Stimulated activated memory B cell treated with anti-CD40 and anti-IgM and Interleukin-4, amounts not matched to agents 10 μg/mL and 1 μg/mL and 100 μg/mL, for 72 hours (primary cell): ENCODE data around the gene EIF5B.
"Not testable (repeated sequence)": the region's sequence is repeated elsewhere in the genome, so short reads cannot be mapped to it uniquely, and the experiment has no call there.

ENCODE experiments used
- ATAC-seq: fragments of 150-1000 bp; cut with Tn5 transposase; 2 replicates; pipeline ENCODE4 v1.10.0; 2021
- H3K27ac Mint-ChIP-seq: one replicate; pipeline ENCODE4 v1.8.0; 2022; ENCODE audit warnings: mild to moderate bottlenecking, mixed read lengths
- H3K27me3 Mint-ChIP-seq: one replicate; pipeline ENCODE4 v1.8.0; 2022; ENCODE audit warnings: mixed read lengths
- H3K36me3 Mint-ChIP-seq: one replicate; pipeline ENCODE4 v1.8.0; 2022; ENCODE audit warnings: mixed read lengths
- H3K4me1 Mint-ChIP-seq: one replicate; pipeline ENCODE4 v1.8.0; 2022; ENCODE audit warnings: mixed read lengths
- H3K4me3 Mint-ChIP-seq: one replicate; pipeline ENCODE4 v1.8.0; 2022; ENCODE audit warnings: mild to moderate bottlenecking, moderate library complexity, mixed read lengths
- H3K9me3 Mint-ChIP-seq: one replicate; pipeline ENCODE4 v1.8.0; 2022; ENCODE audit warnings: mixed read lengths

EIF5B gene

DNA sequence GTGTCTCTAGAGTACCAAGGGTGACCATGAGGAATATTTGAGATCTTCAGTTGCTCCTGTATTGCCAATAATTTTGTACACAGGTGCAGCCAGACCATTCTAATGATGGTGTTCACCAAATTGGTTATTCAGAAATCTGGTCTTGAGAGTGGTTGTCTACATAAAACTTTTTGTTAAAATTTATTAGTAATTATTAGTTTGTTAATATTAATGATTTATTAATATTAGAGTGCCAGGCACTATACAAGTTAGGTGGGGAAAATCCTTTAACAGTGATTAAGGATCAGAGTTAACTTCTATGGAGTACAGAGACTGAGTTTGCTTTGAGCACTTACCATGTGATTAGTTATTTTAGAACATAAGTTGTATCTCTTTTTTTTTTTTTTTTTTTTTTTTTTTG lies 9.0 kb downstream of the EIF5B start:
- H3K4me1 Mint-ChIP-seq: peaks cover 82% of the 10 kb centered on the region
- H3K27me3 Mint-ChIP-seq: no peaks in the 10 kb centered on the region
- ATAC-seq: no peak

DNA sequence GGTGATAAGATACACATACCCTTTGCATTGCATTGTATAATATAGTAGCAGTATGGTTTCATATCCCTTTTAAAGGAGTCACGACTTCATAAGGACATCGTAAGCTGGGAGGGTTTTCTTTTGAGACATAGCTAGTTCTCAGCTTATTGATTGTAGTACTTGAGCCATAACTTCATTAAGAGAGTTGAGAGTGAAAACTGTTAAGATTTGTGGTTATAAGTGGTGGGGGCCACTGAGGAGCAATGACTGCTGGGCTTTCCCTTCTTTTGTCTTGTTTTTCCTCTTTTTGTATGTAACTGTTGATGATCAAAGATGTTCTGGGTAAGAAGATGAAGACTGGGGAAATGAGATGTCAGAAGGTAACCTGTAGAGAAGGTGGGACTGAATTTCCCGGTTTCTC lies 11.0 kb downstream of the EIF5B start:
- ATAC-seq: peak; percentile 73
- Mint-ChIP-seq H3K27me3 (no peaks in the 10 kb centered on the region), H3K4me3 (peak overlapping the region; percentile 21), H3K36me3 (peaks cover 12% of the 10 kb centered on the region), H3K27ac (peak overlapping the region; percentile 53), H3K4me1 (peaks cover 78% of the 10 kb centered on the region), H3K9me3 (no peaks in the 10 kb centered on the region)

More for the DNA sequence above, 9.0 kb downstream of the EIF5B start:
- H3K27ac Mint-ChIP-seq: no peak overlapping the region
- peaks cover 14% of the 10 kb centered on the region for H3K36me3 Mint-ChIP-seq
- H3K9me3 Mint-ChIP-seq: no peaks in the 10 kb centered on the region
- no peak overlapping the region for H3K4me3 Mint-ChIP-seq

DNA sequence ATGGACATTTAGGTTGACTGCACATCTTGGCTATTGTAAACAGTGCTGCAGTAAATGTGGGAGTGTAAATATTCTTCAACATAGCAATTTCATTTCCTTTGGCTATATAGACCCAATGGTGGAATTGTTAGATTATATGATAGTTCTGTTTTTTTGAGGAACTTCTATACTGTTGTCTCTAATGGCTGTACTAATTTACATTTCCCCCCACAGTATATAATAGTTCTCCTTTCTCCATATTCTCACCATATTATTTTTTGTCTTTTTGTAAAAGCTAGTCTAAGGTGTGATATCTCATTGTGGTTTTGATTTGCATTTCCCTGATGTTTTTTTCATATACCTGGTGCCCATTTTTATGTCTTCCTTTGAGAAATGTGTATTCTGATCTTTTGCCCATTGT lies 13.0 kb downstream of the EIF5B start:
- peak overlapping the region; percentile 34 for H3K27ac Mint-ChIP-seq
- no peaks in the 10 kb centered on the region for H3K9me3 Mint-ChIP-seq
- H3K36me3 Mint-ChIP-seq: peaks cover 7% of the 10 kb centered on the region
- no peak overlapping the region for H3K4me3 Mint-ChIP-seq
- H3K27me3 Mint-ChIP-seq: no peaks in the 10 kb centered on the region
- peaks cover 79% of the 10 kb centered on the region for H3K4me1 Mint-ChIP-seq
- ATAC-seq: no peak

DNA sequence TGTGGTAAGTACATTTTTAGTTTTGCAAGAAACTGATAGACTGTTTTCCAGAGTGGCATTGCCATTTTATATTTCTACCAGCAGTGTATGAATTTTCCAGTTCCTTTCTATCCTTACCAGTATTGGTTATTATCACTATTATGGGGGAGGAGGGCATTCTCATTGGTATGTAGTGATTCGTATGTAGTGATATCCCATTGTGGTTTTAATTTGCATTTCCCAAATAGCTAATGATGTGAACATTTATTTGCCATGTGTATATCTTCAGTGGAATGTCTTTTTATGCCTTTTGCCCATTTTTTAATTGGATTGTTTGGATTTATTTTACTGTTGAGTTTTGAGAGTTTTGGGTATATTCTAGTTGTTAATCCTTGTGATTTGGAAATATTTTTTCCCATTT lies 16.9 kb downstream of the EIF5B start:
- Mint-ChIP-seq H3K4me3 (no peak overlapping the region), H3K27ac (no peak overlapping the region), H3K36me3 (peaks cover 7% of the 10 kb centered on the region), H3K27me3 (no peaks in the 10 kb centered on the region), H3K4me1 (peaks cover 82% of the 10 kb centered on the region), H3K9me3 (no peaks in the 10 kb centered on the region)
- ATAC-seq: no peak

DNA sequence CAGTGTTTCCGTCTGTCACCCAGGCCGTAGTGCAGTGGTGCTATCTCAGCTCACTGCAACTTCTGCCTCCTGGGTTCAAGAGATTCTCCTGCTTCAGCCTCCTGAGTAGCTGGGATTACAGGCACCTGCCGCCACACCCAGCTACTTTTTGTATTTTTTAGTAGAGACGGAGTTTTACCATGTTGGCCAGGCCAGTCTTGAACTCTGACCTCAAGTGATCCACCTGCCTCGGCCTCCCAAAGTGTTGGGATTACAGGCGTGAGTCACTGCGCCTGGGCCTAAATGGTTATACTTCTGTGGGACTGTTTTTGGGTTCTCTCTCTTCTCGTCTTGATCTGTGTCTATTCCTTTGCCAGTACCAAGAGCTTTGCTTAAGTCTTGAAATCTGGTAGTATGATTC lies 17.6 kb downstream of the EIF5B start:
- H3K27me3 Mint-ChIP-seq, ATAC-seq, H3K9me3 Mint-ChIP-seq, H3K36me3 Mint-ChIP-seq, H3K27ac Mint-ChIP-seq, H3K4me3 Mint-ChIP-seq: not testable (repeated sequence)
- peaks cover 76% of the 10 kb centered on the region for H3K4me1 Mint-ChIP-seq

DNA sequence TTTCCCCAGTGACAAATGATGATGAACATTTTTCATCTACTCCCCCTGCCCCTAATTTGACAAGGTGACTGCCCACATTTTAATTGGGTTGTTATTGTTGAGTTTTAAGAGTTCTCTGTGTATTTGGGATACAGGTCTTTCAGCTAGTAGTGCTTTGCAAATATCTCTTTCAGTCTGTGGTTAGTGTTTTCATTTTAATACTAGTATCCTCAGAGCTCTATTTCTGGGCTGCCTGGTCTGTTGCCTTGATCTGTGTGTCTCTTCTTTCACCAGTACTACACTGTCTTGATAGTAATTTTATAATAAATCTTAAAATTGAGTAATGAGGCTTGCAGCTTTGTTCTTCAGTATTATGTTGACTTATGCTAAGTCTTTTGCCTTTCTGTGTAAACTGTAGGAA lies 19.7 kb downstream of the EIF5B start:
- Mint-ChIP-seq H3K9me3 (no peaks in the 10 kb centered on the region), H3K4me3 (no peak overlapping the region), H3K27ac (no peak overlapping the region), H3K36me3 (peaks cover 19% of the 10 kb centered on the region), H3K27me3 (no peaks in the 10 kb centered on the region), H3K4me1 (peaks cover 55% of the 10 kb centered on the region)
- ATAC-seq: no peak

DNA sequence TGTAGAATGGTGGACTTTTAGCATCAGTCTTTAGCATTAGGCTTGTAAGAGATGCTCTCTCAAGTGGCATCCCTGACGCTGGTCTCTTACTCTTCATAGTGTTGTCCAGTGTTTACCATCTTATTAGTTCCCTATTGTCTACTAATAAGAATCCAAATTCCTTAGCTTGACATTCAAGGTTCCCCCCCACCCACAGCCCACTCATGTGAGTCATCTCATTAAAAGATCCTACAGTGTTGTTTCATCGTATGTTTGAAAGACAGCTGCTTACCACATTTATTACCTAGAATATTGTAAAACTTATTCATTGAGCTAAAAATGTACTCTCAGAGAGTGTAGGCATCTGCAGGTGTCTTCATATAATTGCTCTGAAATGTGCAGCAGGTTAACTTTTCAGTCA lies 28.5 kb downstream of the EIF5B start:
- Mint-ChIP-seq H3K27ac (no peak overlapping the region), H3K36me3 (peaks cover 62% of the 10 kb centered on the region), H3K9me3 (no peaks in the 10 kb centered on the region), H3K4me3 (no peak overlapping the region), H3K4me1 (no peaks in the 10 kb centered on the region), H3K27me3 (no peaks in the 10 kb centered on the region)
- ATAC-seq: no peak

DNA sequence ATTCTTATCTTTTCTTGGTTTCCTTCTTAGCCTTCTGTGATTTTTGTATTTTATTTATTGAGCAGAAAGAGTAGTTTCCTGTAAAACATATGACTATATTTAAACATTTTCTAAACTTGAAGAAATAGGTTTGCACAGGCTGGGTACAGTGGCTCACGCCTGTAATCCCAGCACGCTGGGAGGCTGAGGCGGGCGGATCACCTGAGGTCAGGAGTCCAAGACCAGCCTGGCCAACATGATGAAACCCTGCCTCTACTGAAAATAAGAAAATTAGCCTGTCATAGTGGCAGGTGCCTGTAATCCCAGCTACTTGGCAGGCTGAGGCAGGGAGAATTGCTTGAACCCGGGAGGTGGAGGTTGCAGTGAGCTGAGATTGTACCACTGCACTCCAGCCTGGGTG lies 31.7 kb downstream of the EIF5B start:
- not testable (repeated sequence) for ATAC-seq, H3K4me1 Mint-ChIP-seq, H3K27ac Mint-ChIP-seq, H3K27me3 Mint-ChIP-seq, H3K4me3 Mint-ChIP-seq, H3K9me3 Mint-ChIP-seq
- H3K36me3 Mint-ChIP-seq: peaks cover 68% of the 10 kb centered on the region

DNA sequence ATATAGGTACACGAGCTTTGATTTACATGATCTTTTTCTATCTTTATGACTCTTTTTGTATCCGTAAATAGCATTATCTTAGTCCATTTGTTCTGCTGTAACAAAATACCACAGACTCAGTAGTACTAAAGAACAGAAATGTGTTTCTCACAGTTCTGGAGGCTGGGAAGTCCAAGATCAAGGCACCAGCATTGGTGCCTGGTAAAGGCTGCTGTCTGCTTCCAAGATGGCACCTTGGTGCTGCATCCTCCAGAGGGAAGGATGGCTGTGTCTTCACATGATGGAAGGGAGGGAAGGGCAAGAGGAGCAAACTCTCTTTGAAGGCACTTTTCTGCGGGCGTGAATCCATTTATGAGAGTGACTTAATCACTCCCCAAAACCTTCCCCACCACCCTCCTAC lies 36.0 kb downstream of the EIF5B start:
- peaks cover 71% of the 10 kb centered on the region for H3K36me3 Mint-ChIP-seq
- no peaks in the 10 kb centered on the region for H3K4me1 Mint-ChIP-seq
- no peak overlapping the region for H3K27ac Mint-ChIP-seq
- no peak for ATAC-seq
- no peak overlapping the region for H3K4me3 Mint-ChIP-seq
- H3K27me3 Mint-ChIP-seq: no peaks in the 10 kb centered on the region
- H3K9me3 Mint-ChIP-seq: peaks cover 5% of the 10 kb centered on the region

DNA sequence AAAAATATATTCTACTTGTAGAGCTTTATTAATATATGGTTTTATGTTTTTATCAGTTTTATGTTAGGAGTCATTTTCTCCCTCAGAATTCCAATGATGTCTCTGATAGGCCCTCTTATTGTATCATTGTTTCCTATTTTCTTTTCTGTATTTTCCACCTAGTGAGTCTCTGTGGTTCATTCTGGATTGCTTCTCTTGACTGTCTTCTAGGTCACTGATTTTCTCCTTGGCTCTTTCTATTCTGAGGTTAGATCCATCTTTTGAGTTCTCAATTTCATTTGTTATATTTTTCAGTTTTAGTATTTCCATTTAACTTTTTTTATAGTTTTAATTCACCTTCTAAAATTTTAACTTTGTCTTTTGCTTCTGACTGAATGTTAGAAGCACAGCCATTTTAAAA lies 37.6 kb downstream of the EIF5B start:
- Mint-ChIP-seq H3K4me1 (no peaks in the 10 kb centered on the region), H3K27me3 (no peaks in the 10 kb centered on the region), H3K36me3 (peaks cover 69% of the 10 kb centered on the region), H3K27ac (no peak overlapping the region), H3K9me3 (peaks cover 5% of the 10 kb centered on the region), H3K4me3 (no peak overlapping the region)
- no peak for ATAC-seq

DNA sequence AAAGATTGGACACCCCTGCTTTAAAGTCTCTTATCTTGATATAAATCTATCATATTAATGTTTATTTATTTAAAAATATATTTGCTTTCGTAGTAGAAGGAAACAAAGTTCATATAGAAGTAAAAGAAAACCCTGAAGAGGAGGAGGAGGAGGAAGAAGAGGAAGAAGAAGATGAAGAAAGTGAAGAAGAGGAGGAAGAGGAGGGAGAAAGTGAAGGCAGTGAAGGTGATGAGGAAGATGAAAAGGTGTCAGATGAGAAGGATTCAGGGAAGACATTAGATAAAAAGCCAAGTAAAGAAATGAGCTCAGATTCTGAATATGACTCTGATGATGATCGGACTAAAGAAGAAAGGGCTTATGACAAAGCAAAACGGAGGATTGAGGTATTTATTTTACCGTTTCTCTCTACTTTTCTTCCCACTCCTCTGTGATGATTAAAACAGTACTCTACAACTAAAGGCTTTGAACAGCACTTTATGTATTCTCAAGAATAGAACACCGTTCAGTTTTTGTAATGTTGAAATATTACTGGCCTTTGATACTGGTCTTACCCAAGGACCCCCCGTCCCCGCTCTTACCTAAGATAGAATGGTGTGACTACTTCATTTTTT lies 39.2 kb downstream of the EIF5B start:
- H3K36me3 Mint-ChIP-seq: peaks cover 77% of the 10 kb centered on the region
- ATAC-seq: no peak
- H3K27me3 Mint-ChIP-seq: no peaks in the 10 kb centered on the region
- H3K4me3 Mint-ChIP-seq: no peak overlapping the region
- peaks cover 5% of the 10 kb centered on the region for H3K4me1 Mint-ChIP-seq
- H3K27ac Mint-ChIP-seq: no peak overlapping the region
- H3K9me3 Mint-ChIP-seq: peaks cover 5% of the 10 kb centered on the region

DNA sequence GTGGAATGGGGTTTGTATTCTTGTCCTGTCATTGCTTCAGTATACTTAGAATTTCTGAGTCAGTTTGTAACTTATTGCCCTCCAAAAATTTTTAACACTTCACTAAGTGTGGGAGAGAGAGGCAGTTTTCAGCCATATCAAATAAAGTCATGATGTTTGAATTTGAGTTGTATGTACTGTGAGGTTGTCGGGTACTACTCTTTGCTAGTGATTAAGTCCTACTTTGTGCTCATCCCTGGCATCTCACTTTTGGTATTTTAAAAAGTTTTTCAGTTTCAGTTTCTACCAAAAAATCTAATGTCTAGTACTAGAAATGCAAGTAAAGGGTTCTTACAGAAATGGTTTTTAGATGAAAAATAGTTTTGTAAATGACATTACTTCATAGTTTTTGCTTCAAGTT lies 40.7 kb downstream of the EIF5B start:
- Mint-ChIP-seq H3K36me3 (peaks cover 73% of the 10 kb centered on the region), H3K9me3 (peaks cover 5% of the 10 kb centered on the region), H3K27ac (no peak overlapping the region), H3K4me3 (no peak overlapping the region), H3K4me1 (peaks cover 5% of the 10 kb centered on the region), H3K27me3 (no peaks in the 10 kb centered on the region)
- no peak for ATAC-seq

DNA sequence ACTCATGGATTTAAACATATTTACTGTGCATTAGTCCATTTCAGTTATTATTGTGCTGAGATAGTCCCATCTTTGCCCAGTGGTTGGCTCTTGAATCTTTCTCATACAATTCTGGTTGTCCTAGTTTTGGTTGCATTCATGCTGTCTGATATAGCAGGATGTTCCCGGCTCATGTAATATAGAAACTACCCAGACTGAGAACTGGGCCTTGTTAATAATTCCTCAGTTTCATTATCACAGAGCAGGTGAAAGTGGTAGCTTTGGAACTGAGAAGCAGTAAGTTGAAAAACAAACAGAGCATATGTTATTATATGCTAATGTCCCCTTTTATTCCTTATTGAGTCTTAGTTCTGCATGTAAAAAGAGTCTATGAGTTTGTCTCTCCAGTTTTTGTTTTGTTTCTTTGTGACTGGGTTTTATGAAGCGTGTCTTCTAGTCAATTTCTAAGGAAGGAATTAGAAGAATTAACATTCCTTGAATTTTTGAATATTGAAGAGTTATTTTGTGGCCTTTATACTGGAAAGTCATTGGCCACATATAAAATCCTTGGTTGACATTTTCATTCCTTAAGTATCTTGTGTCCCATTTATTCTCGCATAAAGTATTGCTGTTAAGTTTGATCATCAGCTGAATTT lies 43.3 kb downstream of the EIF5B start:
- no peak for ATAC-seq
- Mint-ChIP-seq H3K9me3 (peaks cover 3% of the 10 kb centered on the region), H3K4me3 (no peak overlapping the region), H3K27me3 (no peaks in the 10 kb centered on the region), H3K4me1 (peaks cover 5% of the 10 kb centered on the region), H3K27ac (peak overlapping the region; percentile 16), H3K36me3 (peaks cover 63% of the 10 kb centered on the region)

DNA sequence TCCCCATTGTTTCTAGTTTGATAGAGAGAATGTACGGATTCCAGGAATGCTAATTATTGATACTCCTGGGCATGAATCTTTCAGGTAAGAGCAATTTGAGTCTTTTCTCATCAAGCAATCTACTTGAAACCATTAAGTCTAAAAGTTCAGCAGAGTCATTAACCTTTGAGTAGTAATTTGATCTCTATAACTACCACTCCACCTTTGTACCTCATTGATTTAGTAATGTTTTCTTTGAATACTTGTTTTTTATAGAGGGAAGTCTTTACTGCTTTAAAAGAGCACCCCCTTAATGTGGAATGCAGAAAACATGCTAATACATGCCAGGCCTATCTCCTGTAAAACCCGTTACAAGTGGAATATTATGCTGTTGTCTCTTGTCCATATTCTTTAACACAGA lies 45.0 kb downstream of the EIF5B start:
- Mint-ChIP-seq H3K27ac (no peak overlapping the region), H3K4me1 (peaks cover 5% of the 10 kb centered on the region), H3K36me3 (peaks cover 59% of the 10 kb centered on the region), H3K27me3 (no peaks in the 10 kb centered on the region), H3K4me3 (no peak overlapping the region), H3K9me3 (peaks cover 3% of the 10 kb centered on the region)
- no peak for ATAC-seq

DNA sequence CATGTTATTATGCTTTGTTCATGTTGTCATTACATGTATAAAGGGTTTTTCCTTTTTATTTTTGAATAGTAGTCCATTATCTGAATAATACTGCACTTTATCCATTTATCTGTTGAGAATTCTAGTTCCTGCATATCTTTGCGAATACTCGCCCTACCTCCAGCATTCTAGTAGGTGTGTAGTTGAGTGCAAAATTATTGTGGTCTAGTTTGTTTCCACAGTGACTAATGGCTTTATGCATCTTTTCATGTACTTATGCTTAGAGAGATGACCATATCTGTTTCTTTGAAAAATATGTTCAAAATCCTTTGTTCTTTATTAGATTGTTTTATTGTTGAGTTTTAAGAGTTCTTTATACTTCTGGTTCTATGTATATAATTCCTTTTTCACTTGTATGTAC lies 48.8 kb downstream of the EIF5B start:
- no peak overlapping the region for H3K4me3 Mint-ChIP-seq
- H3K27ac Mint-ChIP-seq: no peak overlapping the region
- no peaks in the 10 kb centered on the region for H3K4me1 Mint-ChIP-seq
- no peaks in the 10 kb centered on the region for H3K27me3 Mint-ChIP-seq
- peaks cover 3% of the 10 kb centered on the region for H3K9me3 Mint-ChIP-seq
- ATAC-seq: no peak
- H3K36me3 Mint-ChIP-seq: peaks cover 61% of the 10 kb centered on the region

DNA sequence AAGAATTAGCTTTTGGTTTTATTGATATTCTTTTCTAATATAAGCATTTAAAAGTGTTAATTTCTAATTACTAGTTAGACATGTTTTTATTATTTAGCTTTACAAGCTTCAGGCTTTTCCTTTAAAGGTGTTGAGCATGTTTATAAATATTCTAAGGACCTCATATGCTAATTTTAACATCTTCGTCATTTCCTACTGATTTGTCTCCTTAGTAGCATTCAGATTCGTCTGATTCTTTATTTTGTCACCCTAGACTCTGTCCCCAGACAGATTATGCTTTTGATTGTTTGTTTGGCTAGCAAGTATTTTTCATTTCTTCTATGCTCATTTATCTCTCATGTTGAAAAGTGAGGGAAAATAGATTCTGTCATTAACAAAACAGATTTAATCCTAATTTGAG lies 51.7 kb downstream of the EIF5B start:
- H3K27me3 Mint-ChIP-seq: no peaks in the 10 kb centered on the region
- H3K4me1 Mint-ChIP-seq: no peaks in the 10 kb centered on the region
- H3K9me3 Mint-ChIP-seq: no peaks in the 10 kb centered on the region
- H3K36me3 Mint-ChIP-seq: peaks cover 50% of the 10 kb centered on the region
- no peak overlapping the region for H3K27ac Mint-ChIP-seq
- H3K4me3 Mint-ChIP-seq: no peak overlapping the region
- ATAC-seq: no peak
